GM10266 (cell line): Measurements from ENCODE around the gene MRTFB.

Experiments
- DNase-seq: peaks from one replicate; pipeline ENCODE4 v3.0.0; 2012; ENCODE audit errors: extremely low spot score
- TF ChIP-seq, protein P1 (sequence below): IDR thresholded peaks from 2 replicates; pipeline ENCODE4 v1.5.1; 2012; ENCODE audit warnings: mild to moderate bottlenecking, low read depth; ENCODE audit not compliant: control insufficient read depth, insufficient read depth; ENCODE audit errors: missing control alignments

The MRTFB gene

DNA sequence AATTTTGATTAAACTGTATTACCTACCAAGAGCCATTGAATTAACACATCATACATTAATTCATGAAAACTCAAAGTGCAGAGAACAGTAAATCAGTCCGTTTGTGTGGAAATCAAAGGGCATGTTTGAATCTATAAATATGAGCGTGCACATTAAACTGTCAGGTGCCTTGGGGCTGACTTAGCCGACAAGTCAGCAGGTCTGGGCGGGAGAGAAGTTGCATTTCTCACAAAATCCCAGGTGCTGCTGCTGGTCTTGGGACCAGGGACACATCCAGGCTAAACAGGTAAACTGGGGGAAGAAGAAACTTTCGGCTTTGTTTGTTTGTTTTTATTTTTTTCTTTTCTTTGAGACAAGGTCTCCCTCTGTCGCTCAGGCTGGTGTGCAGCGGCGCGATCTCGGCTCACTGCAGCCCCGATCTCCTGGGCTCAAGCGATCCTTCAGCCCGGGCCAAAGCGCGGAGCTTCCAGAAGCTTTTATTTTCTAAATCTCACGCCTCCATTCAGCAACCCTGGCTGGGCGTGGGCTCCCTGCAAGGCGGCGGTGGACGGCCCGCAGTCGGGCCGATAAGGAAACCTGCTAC is 213.9 kb downstream of the MRTFB start:
- TF ChIP-seq, protein P1, sequence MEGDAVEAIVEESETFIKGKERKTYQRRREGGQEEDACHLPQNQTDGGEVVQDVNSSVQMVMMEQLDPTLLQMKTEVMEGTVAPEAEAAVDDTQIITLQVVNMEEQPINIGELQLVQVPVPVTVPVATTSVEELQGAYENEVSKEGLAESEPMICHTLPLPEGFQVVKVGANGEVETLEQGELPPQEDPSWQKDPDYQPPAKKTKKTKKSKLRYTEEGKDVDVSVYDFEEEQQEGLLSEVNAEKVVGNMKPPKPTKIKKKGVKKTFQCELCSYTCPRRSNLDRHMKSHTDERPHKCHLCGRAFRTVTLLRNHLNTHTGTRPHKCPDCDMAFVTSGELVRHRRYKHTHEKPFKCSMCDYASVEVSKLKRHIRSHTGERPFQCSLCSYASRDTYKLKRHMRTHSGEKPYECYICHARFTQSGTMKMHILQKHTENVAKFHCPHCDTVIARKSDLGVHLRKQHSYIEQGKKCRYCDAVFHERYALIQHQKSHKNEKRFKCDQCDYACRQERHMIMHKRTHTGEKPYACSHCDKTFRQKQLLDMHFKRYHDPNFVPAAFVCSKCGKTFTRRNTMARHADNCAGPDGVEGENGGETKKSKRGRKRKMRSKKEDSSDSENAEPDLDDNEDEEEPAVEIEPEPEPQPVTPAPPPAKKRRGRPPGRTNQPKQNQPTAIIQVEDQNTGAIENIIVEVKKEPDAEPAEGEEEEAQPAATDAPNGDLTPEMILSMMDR = peak; percentile 57
- peak; percentile 54 for DNase-seq

DNA sequence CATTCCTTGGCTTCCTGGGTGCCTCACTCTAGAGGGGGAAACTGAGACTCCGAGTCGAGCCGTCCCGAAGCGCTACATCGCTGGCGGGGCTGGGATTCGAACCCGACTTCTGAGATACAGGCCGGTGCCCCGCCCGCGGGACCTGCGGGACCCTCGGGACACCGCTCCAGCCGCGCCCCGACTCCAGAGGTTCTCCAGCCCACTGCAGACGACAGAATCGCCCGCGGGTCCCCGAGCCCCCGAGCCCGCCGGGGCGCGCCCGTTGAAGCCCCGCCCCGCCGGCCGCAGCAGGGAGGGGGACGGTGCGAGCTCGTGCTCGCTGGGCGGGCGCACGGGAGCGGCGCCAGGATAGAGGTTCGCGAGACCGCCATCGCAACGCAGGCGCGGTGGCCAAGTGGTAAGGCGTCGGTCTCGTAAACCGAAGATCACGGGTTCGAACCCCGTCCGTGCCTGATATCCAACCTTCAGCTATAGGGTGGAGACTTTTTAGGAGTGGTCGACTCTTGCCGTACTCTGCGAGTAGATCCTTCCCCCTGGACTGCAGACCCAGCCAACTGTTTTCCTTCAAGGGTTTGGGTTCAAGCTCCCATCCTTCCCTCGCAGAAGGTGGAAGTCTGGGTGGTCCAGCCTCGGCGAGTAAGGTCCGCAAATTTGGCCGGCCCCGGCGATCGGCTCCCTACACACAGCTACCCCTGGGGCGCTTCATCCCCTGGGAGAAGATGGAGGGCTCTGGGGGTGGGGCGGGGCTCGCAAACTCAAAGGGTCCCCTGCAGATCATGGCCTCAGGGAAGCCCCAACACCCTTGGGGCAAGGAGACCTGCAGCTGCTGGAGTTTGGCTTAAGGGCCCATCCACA is 214.6 kb downstream of the MRTFB start:
- TF ChIP-seq, protein P1 = no peak
- DNase-seq = peak; percentile 91

DNA sequence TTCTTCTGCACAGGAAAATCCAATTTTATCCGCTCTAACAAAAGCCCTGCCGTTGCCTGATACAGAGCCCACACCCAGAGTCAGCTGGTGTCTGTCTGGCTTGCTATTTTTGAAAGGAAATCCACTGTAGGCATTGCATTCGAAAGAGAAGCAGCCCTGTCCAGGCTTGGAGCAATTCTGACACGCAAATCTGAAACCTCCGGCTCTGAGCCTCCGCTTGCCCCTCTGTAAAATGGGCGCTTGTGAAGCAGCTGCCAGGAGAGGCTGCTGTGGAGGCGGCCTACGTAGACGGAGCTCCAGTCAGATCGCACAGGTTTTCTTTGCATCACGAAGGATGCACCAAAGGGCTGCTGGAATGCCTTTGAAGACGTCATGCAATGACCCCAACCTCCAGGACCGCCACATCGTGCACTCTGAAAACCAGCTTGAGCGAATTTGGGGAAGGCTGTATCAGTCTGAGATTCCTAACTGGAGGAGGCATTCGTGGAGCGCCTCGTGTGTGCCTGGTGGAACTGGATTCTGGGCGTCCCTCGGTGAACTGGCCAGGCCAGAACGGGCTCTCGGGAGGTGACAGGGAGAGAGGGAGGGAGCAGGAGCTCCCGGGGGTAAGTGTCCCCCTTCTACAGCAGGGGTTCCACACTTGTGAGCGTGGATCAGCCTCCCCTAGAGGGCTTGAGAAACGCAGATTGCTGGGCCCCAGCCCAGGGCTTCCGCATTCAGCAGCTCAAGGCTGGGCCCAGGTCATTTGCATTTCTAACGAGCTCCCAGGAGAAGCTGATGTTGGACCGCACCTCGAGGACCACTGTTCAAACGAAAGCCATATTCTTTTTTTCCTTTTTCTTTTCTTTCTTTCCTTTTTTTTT is 215.5 kb downstream of the MRTFB start:
- DNase-seq = peak; percentile 51
- TF ChIP-seq, protein P1 = no peak

DNA sequence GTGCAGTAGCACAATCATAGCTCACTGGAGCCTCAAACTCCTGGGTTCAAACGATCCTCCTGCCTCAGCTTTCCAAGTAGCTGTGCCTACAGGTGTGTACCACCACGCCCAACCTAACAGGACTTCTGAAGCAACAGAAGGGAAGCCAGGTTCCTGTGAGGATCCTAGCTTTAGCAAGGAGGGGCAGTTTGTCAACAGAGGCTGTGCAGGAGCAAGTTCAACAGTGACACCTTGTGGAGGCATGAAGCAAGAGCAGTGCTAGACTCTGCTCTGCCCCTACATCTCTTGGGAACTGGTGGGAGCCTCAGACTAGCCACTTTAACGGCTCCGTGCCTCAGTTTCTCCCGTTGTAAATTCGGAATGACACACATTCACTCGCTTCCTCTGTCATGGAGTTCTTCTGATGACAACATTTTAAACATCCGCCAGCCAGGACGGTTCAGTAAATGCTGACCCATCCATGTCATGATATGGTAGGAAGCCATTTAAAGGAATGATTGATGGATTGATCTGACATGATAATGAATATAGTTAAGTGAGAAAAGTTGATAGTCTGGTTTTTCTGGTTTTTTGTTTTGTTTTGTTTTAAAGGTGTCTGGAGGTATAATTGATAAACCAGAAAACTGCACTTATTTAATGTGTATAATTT is 218.7 kb downstream of the MRTFB start:
- no peak for DNase-seq
- TF ChIP-seq, protein P1 = peak; percentile 45

DNA sequence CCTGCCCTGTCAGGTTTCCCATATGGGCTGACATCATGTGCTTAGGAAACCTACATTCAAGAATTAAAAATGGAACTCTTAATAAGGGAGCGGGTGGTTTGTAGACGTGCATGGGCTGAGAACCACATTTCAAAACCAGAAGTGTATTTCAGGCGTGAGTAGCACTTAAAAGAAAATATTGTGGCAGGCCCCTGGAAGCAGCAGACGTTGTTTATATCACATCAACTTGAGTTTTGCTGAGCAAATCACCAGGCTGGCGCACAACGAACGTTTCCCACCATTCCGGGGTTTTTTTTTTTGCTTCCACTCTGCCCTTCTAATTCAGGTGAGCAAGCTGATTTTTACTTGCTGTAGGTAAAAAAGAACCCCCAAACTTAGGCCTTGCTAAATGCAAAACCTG is 220.2 kb downstream of the MRTFB start:
- DNase-seq = no peak
- TF ChIP-seq, protein P1 = no peak

DNA sequence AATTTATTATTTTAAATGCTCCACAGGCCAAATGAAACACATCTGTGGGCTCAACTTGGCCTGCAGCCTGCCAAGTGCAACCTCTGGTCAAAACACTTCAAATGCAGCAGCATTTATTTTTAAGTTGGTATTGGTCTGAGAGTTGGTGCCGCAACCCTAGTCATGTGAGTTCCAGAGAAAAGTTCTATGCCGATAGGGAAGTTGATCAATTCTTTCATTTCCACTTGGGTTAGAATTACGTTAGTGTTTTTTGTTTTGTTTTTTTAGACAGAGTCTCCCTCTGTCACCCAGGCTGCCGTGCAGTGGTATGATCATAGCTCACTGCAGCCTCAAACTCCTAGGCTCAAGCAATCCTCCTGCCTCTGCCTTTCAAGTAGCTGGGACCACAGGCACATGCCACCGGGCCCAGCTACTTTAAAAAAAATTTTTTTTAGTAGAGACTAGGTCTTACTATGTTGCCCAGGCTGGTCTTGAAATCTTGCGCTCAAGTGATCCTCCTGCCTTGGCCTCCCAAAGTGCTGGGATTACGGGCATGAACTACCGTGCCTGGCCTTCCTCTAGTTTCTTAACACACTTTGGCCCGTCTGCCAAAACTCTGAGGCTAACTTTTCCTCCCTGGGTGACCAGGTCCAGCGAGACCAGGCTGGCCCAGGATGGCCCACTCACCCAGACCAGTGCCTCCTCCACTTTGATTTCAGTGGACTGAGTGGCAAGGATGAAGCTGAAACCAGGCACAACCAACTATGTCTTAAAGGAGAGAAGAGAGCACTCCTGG is 221.1 kb downstream of the MRTFB start:
- DNase-seq = peak; percentile 2
- TF ChIP-seq, protein P1 = no peak
